Stomach smooth muscle (tissue), 2 donors: ENCODE measurements around the gene SLFN13.
"Not testable (repeated sequence)": the region's sequence is repeated elsewhere in the genome, so short reads cannot be mapped to it uniquely, and the experiment has no call there.

Experiments used
- H3K27ac ChIP-seq: one replicate; pipeline ENCODE4 v1.7.0; 2013; ENCODE audit warnings: mild to moderate bottlenecking, low read length, inconsistent platforms
- H3K27me3 ChIP-seq, 2 donors: one replicate each; pipeline ENCODE4 v1.7.0; 2013; ENCODE audit warnings: low read length in 2 of 2; ENCODE audit not compliant: insufficient read depth in 2 of 2, control insufficient read depth in 1 of 2
- H3K36me3 ChIP-seq, 2 donors: one replicate each; pipeline ENCODE4 v1.7.0; 2013; ENCODE audit warnings: low read length in 2 of 2; ENCODE audit not compliant: control insufficient read depth in 2 of 2, insufficient read depth in 2 of 2
- H3K4me1 ChIP-seq: one replicate; pipeline ENCODE4 v1.7.0; 2013; ENCODE audit warnings: low read length; ENCODE audit not compliant: control insufficient read depth, insufficient read depth
- H3K4me3 ChIP-seq, 2 donors: one replicate each; pipeline ENCODE4 v1.7.0; 2013; ENCODE audit warnings: low read length in 2 of 2
- H3K9ac ChIP-seq, 2 donors: one replicate each; pipeline ENCODE4 v1.7.0; 2013; ENCODE audit warnings: low read length in 2 of 2, mild to moderate bottlenecking in 1 of 2
- H3K9me3 ChIP-seq, 2 donors: one replicate each; pipeline ENCODE4 v1.7.0; 2013; ENCODE audit warnings: low read length in 2 of 2; ENCODE audit not compliant: control insufficient read depth in 2 of 2
- donor health status: healthy.
- donor health status: Pancreatic carcinoma.

The SLFN13 gene

GRCh38 chr17:35393783-35394182 lies 54.8 kb downstream of the SLFN13 start:
- H3K4me3 ChIP-seq, H3K9me3 ChIP-seq, H3K27ac ChIP-seq, H3K9ac ChIP-seq, H3K27me3 ChIP-seq, H3K4me1 ChIP-seq, H3K36me3 ChIP-seq: not testable (repeated sequence)

GRCh38 chr17:35390663-35391062 lies 57.9 kb downstream of the SLFN13 start:
- peaks cover 0 to 4% of the 10 kb centered on the region in 2 donors for H3K27me3 ChIP-seq
- no peak overlapping the region for H3K9ac ChIP-seq
- H3K4me1 ChIP-seq, result no peaks in the 10 kb centered on the region
- H3K27ac ChIP-seq, result no peak overlapping the region
- H3K36me3 ChIP-seq, result no peaks in the 10 kb centered on the region
- H3K9me3 ChIP-seq, result peaks cover 0 to 3% of the 10 kb centered on the region in 2 donors
- no peak overlapping the region for H3K4me3 ChIP-seq

- no peak overlapping the region for H3K9ac ChIP-seq
- no peak overlapping the region for H3K4me3 ChIP-seq
- no peak overlapping the region for H3K27ac ChIP-seq
- no peaks in the 10 kb centered on the region for H3K36me3 ChIP-seq
- H3K4me1 ChIP-seq, result no peaks in the 10 kb centered on the region
- peaks cover 0 to 3% of the 10 kb centered on the region in 2 donors for H3K9me3 ChIP-seq
- peaks cover 0 to 4% of the 10 kb centered on the region in 2 donors for H3K27me3 ChIP-seq
Measured at GRCh38 chr17:35390156-35390555, 58.4 kb downstream of the SLFN13 start.

- Histone ChIP-seq H3K4me1 (no peaks in the 10 kb centered on the region), H3K27ac (no peak overlapping the region), H3K36me3 (no peaks in the 10 kb centered on the region), H3K9ac (no peak overlapping the region), H3K9me3 (peaks cover 0 to 3% of the 10 kb centered on the region in 2 donors), H3K4me3 (no peak overlapping the region), H3K27me3 (peaks cover 0 to 4% of the 10 kb centered on the region in 2 donors)
Measured at GRCh38 chr17:35387496-35387895, 61.1 kb downstream of the SLFN13 start.
